Measurements from ENCODE around the gene MLIP.

DNA sequence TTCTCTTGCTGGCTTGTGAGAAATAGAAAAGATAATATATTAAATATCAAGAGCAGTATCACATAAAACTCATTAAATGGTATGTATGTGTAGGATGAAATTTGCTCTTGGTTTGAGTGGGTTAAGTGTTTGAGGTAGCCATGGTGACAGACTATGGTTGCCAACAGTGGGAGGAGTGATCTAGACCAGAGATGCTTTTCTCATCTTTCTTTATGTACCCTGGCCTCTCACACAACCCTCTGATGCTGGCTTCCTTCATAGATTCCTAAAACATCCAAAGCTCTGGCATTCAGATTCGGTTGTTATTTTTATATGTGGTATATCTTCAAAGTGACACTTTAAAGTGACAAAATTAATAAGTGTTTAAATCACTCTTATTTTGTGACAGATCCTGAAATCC is 9.0 kb upstream of the MLIP start:
- TF ChIP-seq, protein P1, sequence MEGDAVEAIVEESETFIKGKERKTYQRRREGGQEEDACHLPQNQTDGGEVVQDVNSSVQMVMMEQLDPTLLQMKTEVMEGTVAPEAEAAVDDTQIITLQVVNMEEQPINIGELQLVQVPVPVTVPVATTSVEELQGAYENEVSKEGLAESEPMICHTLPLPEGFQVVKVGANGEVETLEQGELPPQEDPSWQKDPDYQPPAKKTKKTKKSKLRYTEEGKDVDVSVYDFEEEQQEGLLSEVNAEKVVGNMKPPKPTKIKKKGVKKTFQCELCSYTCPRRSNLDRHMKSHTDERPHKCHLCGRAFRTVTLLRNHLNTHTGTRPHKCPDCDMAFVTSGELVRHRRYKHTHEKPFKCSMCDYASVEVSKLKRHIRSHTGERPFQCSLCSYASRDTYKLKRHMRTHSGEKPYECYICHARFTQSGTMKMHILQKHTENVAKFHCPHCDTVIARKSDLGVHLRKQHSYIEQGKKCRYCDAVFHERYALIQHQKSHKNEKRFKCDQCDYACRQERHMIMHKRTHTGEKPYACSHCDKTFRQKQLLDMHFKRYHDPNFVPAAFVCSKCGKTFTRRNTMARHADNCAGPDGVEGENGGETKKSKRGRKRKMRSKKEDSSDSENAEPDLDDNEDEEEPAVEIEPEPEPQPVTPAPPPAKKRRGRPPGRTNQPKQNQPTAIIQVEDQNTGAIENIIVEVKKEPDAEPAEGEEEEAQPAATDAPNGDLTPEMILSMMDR (IDR thresholded peaks at IDR 0.05), result no peak
- TF ChIP-seq, protein P2, sequence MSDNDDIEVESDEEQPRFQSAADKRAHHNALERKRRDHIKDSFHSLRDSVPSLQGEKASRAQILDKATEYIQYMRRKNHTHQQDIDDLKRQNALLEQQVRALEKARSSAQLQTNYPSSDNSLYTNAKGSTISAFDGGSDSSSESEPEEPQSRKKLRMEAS (IDR thresholded peaks at IDR 0.05), result no peak
- no peak for TF ChIP-seq HDAC2 (IDR thresholded peaks at IDR 0.05)
- TF ChIP-seq POLR2A (IDR thresholded peaks at IDR 0.05; ENCODE audit: low read length), result no peak
- TF ChIP-seq SREBF2 (IDR thresholded peaks at IDR 0.05), result no peak
- TF ChIP-seq MAFK (IDR thresholded peaks at IDR 0.05; ENCODE audit: partially characterized antibody), result no peak
- TF ChIP-seq RCOR1 (IDR thresholded peaks at IDR 0.05; ENCODE audit: low read depth, low read length), result no peak
- no peak for TF ChIP-seq REST (IDR thresholded peaks at IDR 0.05)
